ENCODE results near the gene ALLC.
"Not testable (repeated sequence)": the region's sequence is repeated elsewhere in the genome, so short reads cannot be mapped to it uniquely, and the experiment has no call there.

The ALLC gene

DNA sequence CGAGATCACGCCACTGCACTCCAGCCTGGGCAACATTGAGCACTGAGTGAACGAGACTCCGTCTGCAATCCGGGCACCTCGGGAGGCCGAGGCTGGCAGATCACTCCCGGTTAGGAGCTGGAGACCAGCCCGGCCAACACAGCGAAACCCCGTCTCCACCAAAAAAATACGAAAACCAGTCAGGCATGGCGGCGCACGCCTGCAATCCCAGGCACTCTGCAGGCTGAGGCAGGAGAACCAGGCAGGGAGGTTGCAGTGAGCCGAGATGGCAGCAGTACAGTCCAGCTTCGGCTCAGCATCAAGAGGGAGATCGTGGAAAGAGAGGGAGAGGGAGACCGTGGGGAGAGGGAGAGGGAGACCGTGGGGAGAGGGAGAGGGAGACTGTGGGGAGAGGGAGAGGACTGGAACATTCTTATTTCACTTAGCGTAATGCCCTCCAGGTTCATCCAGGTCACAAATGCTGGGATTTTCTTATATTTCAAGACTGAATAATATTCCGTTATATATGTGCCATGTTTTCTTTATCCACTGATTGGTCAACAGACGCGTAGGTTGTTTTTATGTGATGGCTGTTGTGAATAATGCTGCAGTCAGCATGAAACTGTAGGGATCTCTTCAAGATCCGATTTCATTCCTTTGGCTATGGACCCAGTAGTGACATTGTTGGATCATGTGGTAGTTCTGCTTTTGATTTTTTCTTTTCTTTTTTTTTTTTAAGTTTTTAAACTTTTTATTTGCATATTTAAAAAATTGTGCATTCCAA lies 41.4 kb upstream of the ALLC start:
- not testable (repeated sequence) for H3K36me3 ChIP-seq (ENCODE audit: control insufficient read depth, insufficient read depth, low read length); H3K4me1 ChIP-seq (ENCODE audit: control insufficient read depth, insufficient read depth, low read length); H3K9ac ChIP-seq (ENCODE audit: low read depth, low read length); H3K27ac ChIP-seq (ENCODE audit: low read depth, low read length); H3K4me3 ChIP-seq (ENCODE audit: low read depth, low read length); H3K27me3 ChIP-seq (ENCODE audit: control insufficient read depth, insufficient read depth, low read length); H3K9me3 ChIP-seq (ENCODE audit: control insufficient read depth, insufficient read depth, low read length)

DNA sequence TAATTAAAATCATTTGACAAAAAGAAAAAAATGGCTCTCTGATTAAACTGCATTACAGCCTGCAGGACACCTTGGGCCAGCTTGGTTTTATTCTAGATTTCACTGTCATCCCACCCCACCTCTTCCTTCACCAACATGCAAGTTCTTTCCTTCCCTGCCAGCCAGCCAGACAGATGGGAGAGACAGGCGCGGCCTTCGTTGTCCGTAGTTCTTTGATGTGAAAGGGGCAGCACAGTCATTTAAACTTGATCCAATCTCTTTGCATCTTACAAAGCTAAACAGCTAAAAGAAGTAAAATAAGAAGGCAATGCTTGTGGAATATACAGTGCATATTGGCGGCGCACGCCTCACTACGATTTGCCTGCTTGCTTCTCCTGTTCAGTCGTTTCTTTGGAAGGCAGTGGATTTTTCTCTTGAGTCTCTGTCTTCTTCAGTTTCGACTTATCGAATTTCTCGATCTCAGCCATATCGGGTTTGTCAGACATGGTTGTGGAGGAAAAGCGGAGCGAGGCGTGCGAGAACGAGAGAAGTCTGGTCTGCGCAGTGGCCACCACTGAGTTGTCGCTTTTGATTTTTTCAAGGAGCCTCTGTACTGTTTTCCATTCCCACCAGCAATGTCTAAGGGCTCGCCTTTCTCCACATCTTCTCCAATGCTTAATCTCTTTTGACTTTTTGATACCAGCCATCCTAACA lies 40.7 kb upstream of the ALLC start:
- Histone ChIP-seq H3K4me1 (ENCODE audit: control insufficient read depth, insufficient read depth, low read length) (no peaks in the 10 kb centered on the region), H3K4me3 (ENCODE audit: low read depth, low read length) (no peak overlapping the region), H3K9ac (ENCODE audit: low read depth, low read length) (no peak overlapping the region), H3K9me3 (ENCODE audit: control insufficient read depth, insufficient read depth, low read length) (peaks cover 3% of the 10 kb centered on the region; the same call in 1 of the 2 replicates), H3K36me3 (ENCODE audit: control insufficient read depth, insufficient read depth, low read length) (no peaks in the 10 kb centered on the region), H3K27ac (ENCODE audit: low read depth, low read length) (no peak overlapping the region), H3K27me3 (ENCODE audit: control insufficient read depth, insufficient read depth, low read length) (no peaks in the 10 kb centered on the region)

DNA sequence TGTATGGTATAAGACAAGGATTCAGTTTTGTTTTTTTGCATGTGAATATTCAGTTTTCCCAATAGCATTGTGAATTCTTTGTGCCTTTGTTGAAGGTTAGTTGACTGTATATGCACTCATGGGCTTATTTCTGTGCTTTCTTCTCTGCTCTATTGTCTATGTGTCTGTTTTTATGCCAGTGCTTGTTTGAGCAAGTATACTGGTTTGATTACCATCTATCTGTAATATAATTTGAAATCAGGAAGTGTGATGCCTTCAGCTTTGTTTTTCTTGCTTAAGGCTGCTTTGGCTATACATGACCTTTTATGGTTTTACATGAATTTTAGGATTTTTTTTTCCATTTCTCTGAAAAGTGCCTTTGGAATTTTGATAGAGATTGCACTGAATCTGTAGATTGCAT lies 39.6 kb upstream of the ALLC start:
- Histone ChIP-seq H3K9me3 (ENCODE audit: control insufficient read depth, insufficient read depth, low read length) (peaks cover 3% of the 10 kb centered on the region; the same call in 1 of the 2 replicates), H3K4me1 (ENCODE audit: control insufficient read depth, insufficient read depth, low read length) (no peaks in the 10 kb centered on the region), H3K27me3 (ENCODE audit: control insufficient read depth, insufficient read depth, low read length) (no peaks in the 10 kb centered on the region), H3K9ac (ENCODE audit: low read depth, low read length) (no peak overlapping the region), H3K27ac (ENCODE audit: low read depth, low read length) (no peak overlapping the region), H3K4me3 (ENCODE audit: low read depth, low read length) (no peak overlapping the region), H3K36me3 (ENCODE audit: control insufficient read depth, insufficient read depth, low read length) (no peaks in the 10 kb centered on the region)

DNA sequence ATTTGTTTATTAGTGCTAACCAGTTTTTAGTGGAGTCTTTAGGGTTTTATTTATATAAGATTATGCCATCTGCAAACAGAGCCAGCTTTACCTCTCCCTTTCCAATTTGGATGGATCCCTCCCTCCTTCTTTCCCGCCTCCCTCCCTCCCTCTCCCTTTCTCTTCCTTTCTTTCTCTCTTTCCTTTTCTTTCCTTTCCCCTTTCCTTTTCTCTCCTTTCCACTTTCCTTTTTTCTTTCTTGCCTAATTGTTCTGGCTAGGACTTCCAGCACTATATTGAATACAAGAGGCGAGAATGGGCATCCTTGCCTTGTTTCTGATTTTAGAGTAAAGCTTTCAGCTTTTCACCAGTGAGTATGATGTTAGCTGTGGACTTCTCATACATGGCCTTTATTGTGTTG lies 39.0 kb upstream of the ALLC start:
- Histone ChIP-seq H3K4me1 (ENCODE audit: control insufficient read depth, insufficient read depth, low read length) (no peaks in the 10 kb centered on the region), H3K9me3 (ENCODE audit: control insufficient read depth, insufficient read depth, low read length) (peaks cover 3% of the 10 kb centered on the region; the same call in 1 of the 2 replicates), H3K36me3 (ENCODE audit: control insufficient read depth, insufficient read depth, low read length) (no peaks in the 10 kb centered on the region), H3K27me3 (ENCODE audit: control insufficient read depth, insufficient read depth, low read length) (no peaks in the 10 kb centered on the region), H3K9ac (ENCODE audit: low read depth, low read length) (no peak overlapping the region), H3K27ac (ENCODE audit: low read depth, low read length) (no peak overlapping the region), H3K4me3 (ENCODE audit: low read depth, low read length) (no peak overlapping the region)

DNA sequence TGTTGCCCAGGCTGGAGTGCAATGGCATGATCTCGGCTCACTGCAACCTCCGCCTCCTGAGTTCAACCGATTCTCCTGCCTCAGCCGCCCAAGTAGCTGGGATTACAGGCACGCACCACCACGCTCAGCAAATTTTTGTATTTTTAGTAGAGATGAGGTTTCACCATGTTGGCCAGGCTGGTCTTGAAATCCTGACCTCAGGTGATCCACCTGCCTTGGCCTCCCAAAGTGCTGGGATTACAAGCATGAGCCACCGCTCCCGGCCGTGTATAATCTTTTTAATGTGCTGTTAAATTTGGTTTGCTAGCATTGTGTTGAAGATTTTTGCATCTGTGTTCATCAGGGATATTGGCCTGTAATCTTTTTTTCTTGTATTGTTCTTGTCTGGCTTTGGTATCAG lies 38.3 kb upstream of the ALLC start:
- not testable (repeated sequence) for H3K9ac ChIP-seq (ENCODE audit: low read depth, low read length); H3K36me3 ChIP-seq (ENCODE audit: control insufficient read depth, insufficient read depth, low read length); H3K27ac ChIP-seq (ENCODE audit: low read depth, low read length); H3K27me3 ChIP-seq (ENCODE audit: control insufficient read depth, insufficient read depth, low read length); H3K9me3 ChIP-seq (ENCODE audit: control insufficient read depth, insufficient read depth, low read length); H3K4me3 ChIP-seq (ENCODE audit: low read depth, low read length); H3K4me1 ChIP-seq (ENCODE audit: control insufficient read depth, insufficient read depth, low read length)

DNA sequence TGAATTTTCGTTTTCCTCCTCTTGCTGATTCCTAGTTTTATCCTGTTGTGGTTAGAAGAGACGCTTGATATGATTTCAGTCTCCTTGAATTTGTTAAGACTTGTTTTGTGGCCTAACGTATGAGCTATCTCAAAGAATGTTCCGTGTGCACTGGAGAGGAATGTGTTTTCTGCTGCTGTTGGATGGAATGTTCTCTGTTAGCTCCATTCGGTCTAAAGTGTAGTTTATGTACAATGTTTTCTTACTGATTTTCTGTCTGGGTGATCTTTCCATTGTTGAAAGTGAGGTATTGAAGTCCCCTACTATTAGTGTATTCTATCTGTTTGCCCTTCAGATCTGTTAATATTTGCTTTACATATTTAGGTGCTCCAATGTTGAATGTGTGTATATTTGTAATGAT lies 37.2 kb upstream of the ALLC start:
- H3K4me1 ChIP-seq (ENCODE audit: control insufficient read depth, insufficient read depth, low read length), result no peaks in the 10 kb centered on the region
- no peaks in the 10 kb centered on the region for H3K27me3 ChIP-seq (ENCODE audit: control insufficient read depth, insufficient read depth, low read length)
- no peak overlapping the region for H3K4me3 ChIP-seq (ENCODE audit: low read depth, low read length)
- peaks cover 3% of the 10 kb centered on the region; the same call in 1 of the 2 replicates for H3K9me3 ChIP-seq (ENCODE audit: control insufficient read depth, insufficient read depth, low read length)
- no peaks in the 10 kb centered on the region for H3K36me3 ChIP-seq (ENCODE audit: control insufficient read depth, insufficient read depth, low read length)
- H3K27ac ChIP-seq (ENCODE audit: low read depth, low read length), result no peak overlapping the region
- H3K9ac ChIP-seq (ENCODE audit: low read depth, low read length), result no peak overlapping the region

DNA sequence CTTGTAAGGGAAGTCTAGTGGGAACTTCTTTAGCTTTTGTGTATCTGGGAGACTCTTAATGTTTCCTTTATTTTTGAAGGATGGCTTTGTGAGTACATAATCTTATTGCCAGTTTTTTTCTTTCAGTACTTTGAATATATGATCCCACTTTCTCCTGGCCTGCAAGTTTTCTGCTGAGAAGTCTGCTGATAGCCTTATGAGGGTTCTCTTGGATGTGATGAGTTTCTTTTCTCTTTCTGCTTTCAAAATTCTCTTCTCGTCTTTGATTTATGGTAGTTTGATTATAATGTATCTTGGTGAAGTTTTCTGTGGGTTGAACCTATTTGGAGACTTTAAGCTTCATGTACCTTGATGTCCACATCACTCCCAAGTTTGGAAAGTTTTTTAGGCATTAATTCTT lies 35.0 kb upstream of the ALLC start:
- H3K4me1 ChIP-seq (ENCODE audit: control insufficient read depth, insufficient read depth, low read length), result no peaks in the 10 kb centered on the region
- H3K27me3 ChIP-seq (ENCODE audit: control insufficient read depth, insufficient read depth, low read length), result no peaks in the 10 kb centered on the region
- no peak overlapping the region for H3K4me3 ChIP-seq (ENCODE audit: low read depth, low read length)
- no peak overlapping the region for H3K9ac ChIP-seq (ENCODE audit: low read depth, low read length)
- H3K9me3 ChIP-seq (ENCODE audit: control insufficient read depth, insufficient read depth, low read length), result peaks cover 3% of the 10 kb centered on the region; the same call in 1 of the 2 replicates
- no peak overlapping the region for H3K27ac ChIP-seq (ENCODE audit: low read depth, low read length)
- H3K36me3 ChIP-seq (ENCODE audit: control insufficient read depth, insufficient read depth, low read length), result no peaks in the 10 kb centered on the region

DNA sequence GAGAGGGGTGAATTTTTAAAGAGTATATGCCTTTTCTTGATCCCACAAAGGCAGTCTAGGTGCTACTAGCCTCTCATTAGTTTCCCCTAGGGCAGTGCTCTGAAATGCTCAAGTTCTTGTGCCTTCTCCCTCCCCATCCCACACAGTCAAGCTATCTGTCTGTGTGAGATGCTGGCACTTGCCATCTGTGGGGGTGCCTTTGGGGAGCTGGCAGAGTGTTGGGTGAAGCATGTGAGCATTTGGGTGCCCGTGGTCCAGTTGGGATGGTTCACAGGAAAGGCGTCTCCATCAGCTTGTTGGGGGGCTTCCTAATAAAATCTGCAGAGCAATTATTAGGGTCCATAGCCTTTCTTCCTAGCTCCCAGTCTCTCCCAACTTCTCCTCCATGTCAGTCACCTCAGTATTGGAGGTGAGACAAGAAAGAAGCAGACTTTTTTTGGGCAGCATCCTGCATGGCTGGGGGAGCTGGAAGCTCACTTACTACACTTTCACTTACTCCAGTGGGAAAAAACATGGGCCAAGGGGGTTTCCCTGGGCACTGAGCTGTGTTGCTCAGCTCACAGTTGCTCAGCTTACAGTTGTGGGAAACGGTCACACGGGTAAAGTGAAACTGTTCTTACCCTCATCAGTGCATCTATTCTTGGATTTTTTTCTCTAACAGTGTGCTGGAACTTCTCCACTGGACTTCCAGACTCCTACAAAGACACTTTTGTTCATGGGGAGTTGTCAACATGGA lies 33.8 kb upstream of the ALLC start:
- Histone ChIP-seq H3K4me1 (ENCODE audit: control insufficient read depth, insufficient read depth, low read length) (no peaks in the 10 kb centered on the region), H3K9me3 (ENCODE audit: control insufficient read depth, insufficient read depth, low read length) (peaks cover 3% of the 10 kb centered on the region; the same call in 1 of the 2 replicates), H3K27me3 (ENCODE audit: control insufficient read depth, insufficient read depth, low read length) (no peaks in the 10 kb centered on the region)

DNA sequence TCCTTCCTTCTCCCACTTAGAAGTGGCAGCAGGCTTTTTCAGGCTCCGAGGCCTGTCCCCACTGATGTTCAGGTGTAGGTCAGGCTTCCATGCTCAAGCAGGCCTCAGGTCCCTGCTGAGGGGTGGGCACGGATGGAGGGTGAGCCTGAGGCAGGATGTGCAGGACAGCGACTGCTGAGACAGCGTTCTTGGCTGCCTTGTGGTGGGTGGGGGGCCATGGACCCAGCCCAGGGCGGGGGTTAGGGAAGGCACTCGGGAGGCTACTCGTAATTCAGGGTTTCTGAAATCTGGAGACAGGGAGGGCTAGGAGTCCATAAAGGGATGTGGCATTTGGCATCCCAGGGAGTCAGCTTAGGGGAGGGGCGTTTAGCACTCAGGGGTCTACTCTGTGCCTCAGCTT lies 32.8 kb upstream of the ALLC start:
- Histone ChIP-seq H3K9ac (ENCODE audit: low read depth, low read length) (no peak overlapping the region), H3K27ac (ENCODE audit: low read depth, low read length) (no peak overlapping the region), H3K4me3 (ENCODE audit: low read depth, low read length) (no peak overlapping the region), H3K9me3 (ENCODE audit: control insufficient read depth, insufficient read depth, low read length) (0 out of 2 replicates have a peak, but pooled peaks cover 3% of the 10 kb centered on the region), H3K4me1 (ENCODE audit: control insufficient read depth, insufficient read depth, low read length) (no peaks in the 10 kb centered on the region), H3K36me3 (ENCODE audit: control insufficient read depth, insufficient read depth, low read length) (no peaks in the 10 kb centered on the region), H3K27me3 (ENCODE audit: control insufficient read depth, insufficient read depth, low read length) (no peaks in the 10 kb centered on the region)

More for the DNA sequence above, 33.8 kb upstream of the ALLC start:
- Histone ChIP-seq H3K36me3 (ENCODE audit: control insufficient read depth, insufficient read depth, low read length) (no peaks in the 10 kb centered on the region), H3K4me3 (ENCODE audit: low read depth, low read length) (no peak overlapping the region), H3K9ac (ENCODE audit: low read depth, low read length) (no peak overlapping the region), H3K27ac (ENCODE audit: low read depth, low read length) (no peak overlapping the region)

DNA sequence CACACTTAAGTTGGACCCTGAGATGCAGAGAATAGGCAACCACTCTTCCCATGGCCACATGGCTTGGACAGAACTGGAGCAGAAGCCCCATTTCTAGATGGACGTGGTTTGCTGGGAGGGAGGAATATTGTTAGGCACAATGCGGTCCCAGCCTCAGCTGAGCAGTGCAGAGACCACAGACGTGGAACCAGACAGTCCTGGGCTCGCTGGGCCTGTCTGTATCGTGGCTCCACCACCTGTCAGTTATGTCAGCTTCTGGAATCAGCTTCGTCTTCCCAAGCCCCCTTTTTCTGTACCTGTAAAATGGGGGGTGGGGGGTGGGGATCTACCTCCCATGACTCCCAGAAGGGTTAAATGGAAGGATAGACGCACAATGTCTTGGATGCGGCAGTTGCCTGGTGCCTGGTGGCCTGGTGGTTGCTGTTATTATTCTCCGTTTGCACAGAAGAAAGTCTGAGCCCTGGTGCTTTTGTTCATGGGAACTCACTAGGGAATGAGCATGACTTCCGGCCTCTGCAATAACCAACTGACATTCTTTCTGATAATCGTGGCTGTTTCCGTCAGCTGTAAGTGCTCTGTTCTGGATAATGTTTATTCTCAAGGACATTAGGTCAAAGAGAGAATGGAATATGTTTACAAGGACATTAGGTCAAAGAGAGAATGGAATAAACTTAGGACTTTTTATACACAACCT lies 31.7 kb upstream of the ALLC start:
- H3K27ac ChIP-seq (ENCODE audit: low read depth, low read length), result no peak overlapping the region
- H3K27me3 ChIP-seq (ENCODE audit: control insufficient read depth, insufficient read depth, low read length), result no peaks in the 10 kb centered on the region
- no peaks in the 10 kb centered on the region for H3K9me3 ChIP-seq (ENCODE audit: control insufficient read depth, insufficient read depth, low read length)
- H3K4me1 ChIP-seq (ENCODE audit: control insufficient read depth, insufficient read depth, low read length), result no peaks in the 10 kb centered on the region
- H3K9ac ChIP-seq (ENCODE audit: low read depth, low read length), result no peak overlapping the region
- no peak overlapping the region for H3K4me3 ChIP-seq (ENCODE audit: low read depth, low read length)
- no peaks in the 10 kb centered on the region for H3K36me3 ChIP-seq (ENCODE audit: control insufficient read depth, insufficient read depth, low read length)
